G401 (cell line): ENCODE results near the gene CD7. TPM values are rescaled to one million over a fixed set of nuclear protein-coding genes. Genes with fewer than 3 reads are reported as not detected.

Experiments used
- DNase-seq: peaks from one replicate; pipeline ENCODE4 v3.0.0-alpha.2; 2015; ENCODE audit warnings: low spot score
- in situ Hi-C: cut with HindIII; loops from 2 replicates; pipeline ENCODE4 v1.10.0; 2016; ENCODE audit warnings: low sequenced_read_pairs, mixed read lengths
- total RNA-seq: library from RNA; depleted of rRNA; stranded (reverse); fragments of >200 nt; shearing (Covaris generic); gene quantifications from 2 replicates; pipeline ENCODE4 v1.2.3, GENCODE V29; 2014

Gene CD7
- total RNA-seq, 1 experiment from 2014 or later = 26.3 TPM

GRCh38 chr17:82331345-82331939, 14.0 kb upstream of the CD7 start:
- in situ Hi-C loops = no loop called here
- no peak for DNase-seq

- in situ Hi-C loops = no loop called here
- DNase-seq = no peak
Observed at GRCh38 chr17:82330322-82331239, 13.2 kb upstream of the CD7 start.

GRCh38 chr17:82329683-82330321, 12.4 kb upstream of the CD7 start:
- in situ Hi-C loops = no loop called here
- no peak for DNase-seq

GRCh38 chr17:82328994-82329507, 11.6 kb upstream of the CD7 start:
- no peak for DNase-seq
- in situ Hi-C loops = no loop called here

GRCh38 chr17:82328141-82328993, 11.0 kb upstream of the CD7 start:
- in situ Hi-C loops = no loop called here
- DNase-seq = no peak

GRCh38 chr17:82327757-82328140, 10.3 kb upstream of the CD7 start:
- in situ Hi-C loops = no loop called here
- DNase-seq = no peak

GRCh38 chr17:82327289-82327688, 9.9 kb upstream of the CD7 start:
- in situ Hi-C loops = no loop called here
- DNase-seq = no peak

- in situ Hi-C loops = no loop called here
- no peak for DNase-seq
Observed at GRCh38 chr17:82325286-82326180, 8.1 kb upstream of the CD7 start.

GRCh38 chr17:82324566-82325285, 7.3 kb upstream of the CD7 start:
- in situ Hi-C loops = no loop called here
- DNase-seq = no peak

GRCh38 chr17:82323514-82324234, 6.3 kb upstream of the CD7 start:
- in situ Hi-C loops = no loop called here
- no peak for DNase-seq

GRCh38 chr17:82322526-82323453, 5.4 kb upstream of the CD7 start:
- no peak for DNase-seq
- in situ Hi-C loops = no loop called here

GRCh38 chr17:82321947-82322466, 4.6 kb upstream of the CD7 start:
- in situ Hi-C loops = no loop called here
- DNase-seq = no peak

GRCh38 chr17:82320956-82321927, 3.8 kb upstream of the CD7 start:
- in situ Hi-C loops = no loop called here
- DNase-seq = no peak

- in situ Hi-C loops = no loop called here
- DNase-seq = no peak
Observed at GRCh38 chr17:82320140-82320840, 2.9 kb upstream of the CD7 start.
